Articular chondrocyte of knee joint (primary cell): ENCODE data around the gene PRRC2B. TPM values are rescaled to one million over a fixed set of nuclear protein-coding genes. Genes with fewer than 3 reads are reported as not detected.
A peak's percentile ranks its signal among the peaks of the same experiment; 100 is the strongest.

Experiments
- small RNA-seq: library from RNA; depleted of rRNA; stranded (forward); fragments of <200 nt; gene quantifications from one replicate; pipeline ENCODE3, GENCODE V24; 2012
- total RNA-seq: library from RNA; depleted of rRNA; stranded (reverse); fragments of >200 nt; gene quantifications from 2 replicates; pipeline ENCODE4 v1.2.3, GENCODE V29; 2012

Gene PRRC2B
- 59.3 and 64.5 TPM in 2 replicates for total RNA-seq

GRCh38 chr9:131393622-131394463, at the start of gene PRRC2B:
Gene PRRC2B (plus strand): TSS chr9:131394086. CDS start chr9:131430145, 36,059 bp downstream.

GRCh38 chr9:131502781-131503625, 109.1 kb downstream of the PRRC2B start, which contains the start of gene POMT1:
Gene POMT1 (plus strand): TSS chr9:131502918. CDS start chr9:131504219, 1,301 bp downstream.

GRCh38 chr9:131530920-131531832, 137.3 kb downstream of the PRRC2B start, which contains the start of gene UCK1:
Gene UCK1 (minus strand): TSS chr9:131531263. CDS start chr9:131531174, 89 bp downstream.

GRCh38 chr9:131545003-131545785, 151.3 kb downstream of the PRRC2B start, which contains the start of gene PRRT1B:
Gene PRRT1B (plus strand): TSS chr9:131545523. CDS start chr9:131545616, 93 bp downstream.

Small RNA genes within 50 kb of the gene (small RNA-seq; reads per million reads assigned to genes)
- gene SNORD62A = not detected
- 1.4 reads per million, percentile 61 among the genes with 10 or more reads in this experiment for gene SNORD62B

Other genes with a start within 250 kb of the PRRC2B start
- gene FAM78A, start 117.6 kb upstream of the PRRC2B start, total RNA-seq = 0.52 and 0.54 TPM in 2 replicates
- gene PLPP7, start 104.4 kb upstream of the PRRC2B start, total RNA-seq = 9.6 and 9.7 TPM in 2 replicates
- gene POMT1, start 108.8 kb downstream of the PRRC2B start, total RNA-seq = 31.9 and 33.6 TPM in 2 replicates
- gene UCK1, start 137.2 kb downstream of the PRRC2B start, total RNA-seq = 18.0 and 19.9 TPM in 2 replicates
- not detected in 2 replicates for gene PRRT1B, start 151.4 kb downstream of the PRRC2B start, total RNA-seq